ENCODE results near the gene SAT2. TPM values are rescaled to one million over a fixed set of nuclear protein-coding genes. Genes with fewer than 3 reads are reported as not detected.

The SAT2 gene
- total RNA-seq, 1 experiment from 2014 or later, result 66.8 TPM

GRCh38 chr17:7673239-7673638, 45.6 kb upstream of the SAT2 start:
- ChIA-PET CTCF (interaction anchor here (0.6 to 1.6 kb wide), 11 partner anchors 9 to 113 kb away, joined by 3 to 7 read pairs (median 5); partner anchors contain the start of genes ATP1B2, SOX15, TP53 and WRAP53), POLR2A (interaction anchor here (1.2 to 1.9 kb wide), 4 partner anchors 11 to 112 kb away, joined by 3 to 17 read pairs (median 6); partner anchors contain the start of genes FXR2 and TP53)
- TF ChIP-seq CTCF (IDR thresholded peaks at IDR 0.05; ENCODE audit: unreplicated experiment), result peak; percentile 41
- Mint-ChIP-seq H3K9me3 (ENCODE audit: unreplicated experiment) (peaks cover 8% of the 10 kb centered on the region), H3K27me3 (ENCODE audit: insufficient read depth, unreplicated experiment) (no peaks in the 10 kb centered on the region), H3K4me1 (ENCODE audit: insufficient read depth, unreplicated experiment) (no peaks in the 10 kb centered on the region), H3K27ac (ENCODE audit: low read depth, unreplicated experiment) (no peak overlapping the region), H3K36me3 (ENCODE audit: insufficient read depth, unreplicated experiment) (peaks cover 89% of the 10 kb centered on the region), H3K4me3 (ENCODE audit: unreplicated experiment) (no peak overlapping the region)
- peak; percentile 46 for DNase-seq (ENCODE audit: unreplicated experiment)
- BruUV-seq (replicated peaks), result no TSS peak
- intact Hi-C loops (cut with micrococcal nuclease), result no loop called here

- no peaks in the 10 kb centered on the region for H3K27me3 Mint-ChIP-seq (ENCODE audit: insufficient read depth, unreplicated experiment)
- H3K9me3 Mint-ChIP-seq (ENCODE audit: unreplicated experiment), result peaks cover under 1% of the 10 kb centered on the region
- H3K36me3 Mint-ChIP-seq (ENCODE audit: insufficient read depth, unreplicated experiment), result peaks cover 57% of the 10 kb centered on the region
- ChIA-PET POLR2A (no interaction called here), CTCF (interaction anchor here (0.6 to 0.8 kb wide), 2 partner anchors 9 to 67 kb away, joined by 3 read pairs; no protein-coding TSS in a partner anchor)
- H3K27ac Mint-ChIP-seq (ENCODE audit: low read depth, unreplicated experiment), result no peak overlapping the region
- H3K4me3 Mint-ChIP-seq (ENCODE audit: unreplicated experiment), result no peak overlapping the region
- TF ChIP-seq CTCF (IDR thresholded peaks at IDR 0.05; ENCODE audit: unreplicated experiment), result no peak
- no peak for DNase-seq (ENCODE audit: unreplicated experiment)
- H3K4me1 Mint-ChIP-seq (ENCODE audit: insufficient read depth, unreplicated experiment), result no peaks in the 10 kb centered on the region
- no TSS peak for BruUV-seq (replicated peaks)
- intact Hi-C loops (cut with micrococcal nuclease), result no loop called here
Measured at GRCh38 chr17:7668482-7668881, 40.9 kb upstream of the SAT2 start.

GRCh38 chr17:7667656-7668406, 40.2 kb upstream of the SAT2 start:
- Mint-ChIP-seq H3K4me1 (ENCODE audit: insufficient read depth, unreplicated experiment) (no peaks in the 10 kb centered on the region), H3K27ac (ENCODE audit: low read depth, unreplicated experiment) (no peak overlapping the region), H3K27me3 (ENCODE audit: insufficient read depth, unreplicated experiment) (no peaks in the 10 kb centered on the region), H3K36me3 (ENCODE audit: insufficient read depth, unreplicated experiment) (peaks cover 50% of the 10 kb centered on the region), H3K4me3 (ENCODE audit: unreplicated experiment) (no peak overlapping the region), H3K9me3 (ENCODE audit: unreplicated experiment) (no peaks in the 10 kb centered on the region)
- ChIA-PET CTCF (interaction anchor here (0.6 to 1.4 kb wide), 5 partner anchors 8 to 77 kb away, joined by 3 to 4 read pairs (median 3); partner anchors contain the start of gene SAT2), POLR2A (interaction anchor here (0.6 to 1.4 kb wide), 2 partner anchors 8 to 543 kb away, joined by 3 to 4 read pairs; no protein-coding TSS in a partner anchor)
- TF ChIP-seq CTCF (IDR thresholded peaks at IDR 0.05; ENCODE audit: unreplicated experiment), result no peak
- intact Hi-C loops (cut with micrococcal nuclease), result no loop called here
- no peak for DNase-seq (ENCODE audit: unreplicated experiment)
- no TSS peak for BruUV-seq (replicated peaks)

GRCh38 chr17:7656958-7657609, 29.5 kb upstream of the SAT2 start:
- Mint-ChIP-seq H3K36me3 (ENCODE audit: insufficient read depth, unreplicated experiment) (no peaks in the 10 kb centered on the region), H3K27ac (ENCODE audit: low read depth, unreplicated experiment) (no peak overlapping the region), H3K4me3 (ENCODE audit: unreplicated experiment) (no peak overlapping the region), H3K4me1 (ENCODE audit: insufficient read depth, unreplicated experiment) (peaks cover 6% of the 10 kb centered on the region), H3K27me3 (ENCODE audit: insufficient read depth, unreplicated experiment) (peaks cover 50% of the 10 kb centered on the region), H3K9me3 (ENCODE audit: unreplicated experiment) (no peaks in the 10 kb centered on the region)
- ChIA-PET POLR2A (interaction anchor here (1.8 kb wide), 1 partner anchor 29 kb away, joined by 5 read pairs; no protein-coding TSS in a partner anchor), CTCF (interaction anchor here (0.6 to 1.6 kb wide), 4 partner anchors 10 to 31 kb away, joined by 3 to 4 read pairs (median 4); no protein-coding TSS in a partner anchor)
- no peak for DNase-seq (ENCODE audit: unreplicated experiment)
- no TSS peak for BruUV-seq (replicated peaks)
- intact Hi-C loops (cut with micrococcal nuclease), result no loop called here
- no peak for TF ChIP-seq CTCF (IDR thresholded peaks at IDR 0.05; ENCODE audit: unreplicated experiment)

All from MCF 10A (cell line).